ENCODE measurements around the gene PAX5. TPM values are rescaled to one million over a fixed set of nuclear protein-coding genes. Genes with fewer than 3 reads are reported as not detected.
"Not testable (repeated sequence)": the region's sequence is repeated elsewhere in the genome, so short reads cannot be mapped to it uniquely, and the experiment has no call there.

The PAX5 gene
- total RNA-seq, 2 donors from 2014 or later: 10.1 TPM; not detected in 1

GRCh38 chr9:37054363-37054720 is 20.3 kb upstream of the PAX5 start:
- not testable (repeated sequence) for DNase-seq; H3K27ac Mint-ChIP-seq; H3K36me3 Mint-ChIP-seq (ENCODE audit: low read depth); H3K9me3 ChIP-seq (ENCODE audit: control insufficient read depth, low read length, poor library complexity, severe bottlenecking); H3K4me3 Mint-ChIP-seq; ATAC-seq; H3K4me1 Mint-ChIP-seq
- H3K27me3 Mint-ChIP-seq: peaks cover 77% of the 10 kb centered on the region

DNA sequence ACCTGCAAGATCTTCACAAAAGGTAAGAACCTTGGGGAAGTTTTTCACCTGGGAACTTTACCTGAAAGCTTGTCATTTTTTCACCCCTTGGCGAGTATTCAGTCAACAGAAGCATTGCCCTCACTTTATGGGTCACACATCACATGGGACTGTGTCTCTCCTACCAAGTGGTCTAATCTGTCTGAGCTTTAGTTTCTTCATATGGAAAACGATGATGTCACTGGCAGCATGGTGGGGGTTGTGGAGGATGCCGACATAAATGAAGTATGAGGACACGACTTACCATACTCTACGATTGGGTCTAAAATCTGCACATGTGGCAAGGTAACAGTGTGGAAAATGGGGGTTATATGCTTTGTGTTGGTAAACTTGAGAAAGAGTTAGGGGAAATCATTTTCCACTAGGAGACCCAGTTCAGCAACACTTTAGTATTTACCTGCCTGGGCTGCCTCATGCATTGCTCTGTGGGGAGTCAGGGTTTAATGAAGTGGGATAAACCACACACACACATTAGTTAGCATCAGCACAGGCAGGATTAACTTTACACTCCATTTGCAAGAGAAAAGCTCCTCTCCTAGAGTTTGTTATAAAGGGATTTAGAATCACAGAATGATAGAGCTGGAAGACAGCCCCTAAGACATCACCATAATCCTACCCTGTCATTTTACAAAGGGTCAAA is 19.8 kb upstream of the PAX5 start:
- Mint-ChIP-seq H3K36me3 (ENCODE audit: low read depth) (peaks cover 3% of the 10 kb centered on the region), H3K4me3 (no peak overlapping the region), H3K27ac (no peak overlapping the region), H3K4me1 (no peaks in the 10 kb centered on the region), H3K27me3 (peaks cover 77% of the 10 kb centered on the region)
- ATAC-seq: no peak
- DNase-seq: no peak
- no peaks in the 10 kb centered on the region for H3K9me3 ChIP-seq (ENCODE audit: control insufficient read depth, low read length, poor library complexity, severe bottlenecking)

- Mint-ChIP-seq H3K4me3 (no peak overlapping the region), H3K36me3 (ENCODE audit: low read depth) (no peaks in the 10 kb centered on the region), H3K4me1 (no peaks in the 10 kb centered on the region), H3K27ac (no peak overlapping the region), H3K27me3 (peaks cover 65% of the 10 kb centered on the region)
- no peaks in the 10 kb centered on the region for H3K9me3 ChIP-seq (ENCODE audit: control insufficient read depth, low read length, poor library complexity, severe bottlenecking)
- DNase-seq (no peak), ATAC-seq (no peak)
Measured at GRCh38 chr9:37046683-37047082, 12.6 kb upstream of the PAX5 start.

GRCh38 chr9:37042421-37042820 is 8.4 kb upstream of the PAX5 start:
- DNase-seq: no peak
- H3K27ac Mint-ChIP-seq: no peak overlapping the region
- no peak for ATAC-seq
- no peaks in the 10 kb centered on the region for H3K9me3 ChIP-seq (ENCODE audit: control insufficient read depth, low read length, poor library complexity, severe bottlenecking)
- H3K4me1 Mint-ChIP-seq: no peaks in the 10 kb centered on the region
- H3K4me3 Mint-ChIP-seq: no peak overlapping the region
- peaks cover 76% of the 10 kb centered on the region for H3K27me3 Mint-ChIP-seq
- no peaks in the 10 kb centered on the region for H3K36me3 Mint-ChIP-seq (ENCODE audit: low read depth)

- Mint-ChIP-seq H3K36me3 (ENCODE audit: low read depth) (peaks cover 10% of the 10 kb centered on the region), H3K4me1 (peaks cover 14% of the 10 kb centered on the region), H3K27ac (no peak overlapping the region), H3K4me3 (no peak overlapping the region), H3K27me3 (peaks cover 88% of the 10 kb centered on the region)
- DNase-seq (no peak), ATAC-seq (no peak)
- H3K9me3 ChIP-seq (ENCODE audit: control insufficient read depth, low read length, poor library complexity, severe bottlenecking): no peaks in the 10 kb centered on the region
Measured at GRCh38 chr9:37040508-37041127, 6.5 kb upstream of the PAX5 start.

DNA sequence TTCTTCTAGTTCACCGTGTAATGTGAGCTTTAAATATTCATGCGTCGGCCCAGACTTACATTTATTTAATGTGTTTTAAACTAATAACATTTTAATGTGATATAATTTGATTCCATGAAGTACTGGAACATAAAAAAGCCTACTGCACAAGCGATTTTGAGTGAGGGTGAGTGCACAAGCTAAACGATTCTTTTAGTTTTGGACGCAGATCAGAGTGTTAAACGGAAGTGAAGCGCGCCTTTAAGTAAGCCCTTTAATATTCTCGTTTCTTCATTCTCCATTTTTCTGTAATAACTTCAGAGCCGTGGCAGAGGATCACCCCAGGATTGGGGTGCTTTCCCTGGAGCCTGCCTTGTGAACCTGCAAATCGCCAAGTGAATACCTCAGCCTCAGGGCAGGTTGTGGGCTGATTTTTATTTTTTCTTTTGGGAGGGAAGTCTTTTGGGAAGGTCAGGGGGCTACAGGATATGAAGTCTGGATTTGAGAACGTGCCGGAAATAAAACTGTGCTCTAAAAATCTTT is 4.9 kb upstream of the PAX5 start:
- H3K4me1 Mint-ChIP-seq: peaks cover 19% of the 10 kb centered on the region
- H3K9me3 ChIP-seq (ENCODE audit: control insufficient read depth, low read length, poor library complexity, severe bottlenecking): no peaks in the 10 kb centered on the region
- no peak overlapping the region for H3K27ac Mint-ChIP-seq
- H3K36me3 Mint-ChIP-seq (ENCODE audit: low read depth): peaks cover 10% of the 10 kb centered on the region
- H3K27me3 Mint-ChIP-seq: peaks cover 83% of the 10 kb centered on the region
- DNase-seq: no peak
- H3K4me3 Mint-ChIP-seq: no peak overlapping the region
- ATAC-seq: no peak

DNA sequence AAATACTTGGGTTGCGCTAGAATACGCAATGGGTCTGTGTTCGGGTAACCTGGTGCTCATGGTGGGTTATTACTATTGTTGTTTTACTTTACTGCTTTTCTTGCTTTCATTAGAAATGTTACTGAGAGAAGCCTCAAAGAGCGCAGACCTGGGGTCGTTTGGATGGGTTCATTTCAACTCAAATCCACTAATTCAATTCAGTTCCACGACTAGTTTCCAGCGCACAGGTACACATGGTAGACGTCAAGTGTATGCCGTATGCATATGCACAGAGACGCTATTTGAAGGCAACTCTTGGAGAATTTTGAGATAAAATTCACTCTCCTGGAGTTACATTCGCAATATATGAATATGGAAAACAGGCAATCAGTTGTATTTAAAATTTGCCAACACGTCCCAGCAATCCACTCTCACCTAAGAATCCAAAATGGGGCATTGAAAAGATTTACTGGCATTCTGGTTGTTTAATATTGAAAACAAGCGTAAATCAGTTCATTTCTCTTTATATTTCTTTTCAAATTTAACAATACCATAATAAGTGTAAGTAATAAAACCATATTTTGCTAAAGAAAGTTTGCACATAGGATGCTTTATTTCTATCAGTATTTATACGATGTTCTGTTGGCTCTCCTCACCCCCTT is 4.4 kb upstream of the PAX5 start:
- no peak for DNase-seq
- no peak overlapping the region for H3K27ac Mint-ChIP-seq
- peaks cover 19% of the 10 kb centered on the region for H3K4me1 Mint-ChIP-seq
- H3K4me3 Mint-ChIP-seq: peak overlapping the region; percentile 89
- H3K27me3 Mint-ChIP-seq: peaks cover 81% of the 10 kb centered on the region
- no peaks in the 10 kb centered on the region for H3K9me3 ChIP-seq (ENCODE audit: control insufficient read depth, low read length, poor library complexity, severe bottlenecking)
- ATAC-seq: no peak
- H3K36me3 Mint-ChIP-seq (ENCODE audit: low read depth): peaks cover 12% of the 10 kb centered on the region

- H3K9me3 ChIP-seq (ENCODE audit: control insufficient read depth, low read length, poor library complexity, severe bottlenecking): peaks cover 2% of the 10 kb centered on the region
- no peak for DNase-seq
- no peak for ATAC-seq
- Mint-ChIP-seq H3K27me3 (peaks cover 81% of the 10 kb centered on the region), H3K36me3 (ENCODE audit: low read depth) (peaks cover 12% of the 10 kb centered on the region), H3K27ac (peak overlapping the region; percentile 56), H3K4me1 (peaks cover 19% of the 10 kb centered on the region), H3K4me3 (peak overlapping the region; percentile 89)
Measured at GRCh38 chr9:37037503-37038301, 3.6 kb upstream of the PAX5 start.

DNA sequence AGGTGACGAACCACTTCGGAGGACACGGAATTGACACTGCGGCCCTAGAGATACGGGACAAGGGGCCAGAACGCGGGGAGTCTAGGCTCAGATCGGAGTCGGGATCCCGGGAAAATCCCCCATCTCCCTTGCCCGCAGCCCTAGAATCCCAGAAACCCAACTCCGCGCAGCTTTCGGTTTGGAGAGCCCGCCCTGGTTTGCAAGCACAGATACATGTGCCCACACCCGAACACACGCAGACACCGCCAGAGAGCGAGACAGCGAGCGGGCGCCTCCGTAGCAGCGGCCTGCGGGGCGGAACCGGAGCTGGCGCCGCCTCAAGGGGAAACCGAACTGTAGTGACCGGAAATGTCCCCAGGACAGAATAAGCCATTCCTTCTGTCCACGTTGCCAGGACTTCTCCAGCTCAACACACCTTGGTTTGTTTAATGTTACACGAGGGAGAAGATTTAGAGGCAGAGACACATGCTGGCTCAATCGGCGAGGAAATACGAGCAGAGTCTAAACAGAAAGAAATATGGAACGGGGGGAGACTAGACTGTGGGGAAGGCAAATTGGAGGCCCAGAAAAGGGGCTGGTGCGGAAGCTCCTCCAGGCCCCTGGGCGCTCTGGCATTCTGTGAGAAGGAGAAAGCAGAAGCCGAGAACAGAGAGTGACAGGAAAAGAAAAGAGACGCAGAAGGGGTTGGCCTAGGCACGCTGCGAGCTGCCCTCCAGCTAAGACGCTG is 2.9 kb upstream of the PAX5 start:
- peak overlapping the region; percentile 56 for H3K27ac Mint-ChIP-seq
- DNase-seq (peak in 1 of 3 donors; percentile 21), ATAC-seq (peak; percentile 69)
- peaks cover 81% of the 10 kb centered on the region for H3K27me3 Mint-ChIP-seq
- H3K4me1 Mint-ChIP-seq: peaks cover 19% of the 10 kb centered on the region
- H3K4me3 Mint-ChIP-seq: peak overlapping the region; percentile 89
- H3K9me3 ChIP-seq (ENCODE audit: control insufficient read depth, low read length, poor library complexity, severe bottlenecking): peaks cover 2% of the 10 kb centered on the region
- H3K36me3 Mint-ChIP-seq (ENCODE audit: low read depth): peaks cover 12% of the 10 kb centered on the region

- H3K27ac Mint-ChIP-seq: no peak overlapping the region
- no peak for ATAC-seq
- peak overlapping the region; percentile 89 for H3K4me3 Mint-ChIP-seq
- peaks cover 19% of the 10 kb centered on the region for H3K4me1 Mint-ChIP-seq
- H3K36me3 Mint-ChIP-seq (ENCODE audit: low read depth): peaks cover 12% of the 10 kb centered on the region
- H3K9me3 ChIP-seq (ENCODE audit: control insufficient read depth, low read length, poor library complexity, severe bottlenecking): peaks cover 2% of the 10 kb centered on the region
- DNase-seq: no peak
- peaks cover 81% of the 10 kb centered on the region for H3K27me3 Mint-ChIP-seq
Measured at GRCh38 chr9:37036371-37036775, 2.3 kb upstream of the PAX5 start.

DNA sequence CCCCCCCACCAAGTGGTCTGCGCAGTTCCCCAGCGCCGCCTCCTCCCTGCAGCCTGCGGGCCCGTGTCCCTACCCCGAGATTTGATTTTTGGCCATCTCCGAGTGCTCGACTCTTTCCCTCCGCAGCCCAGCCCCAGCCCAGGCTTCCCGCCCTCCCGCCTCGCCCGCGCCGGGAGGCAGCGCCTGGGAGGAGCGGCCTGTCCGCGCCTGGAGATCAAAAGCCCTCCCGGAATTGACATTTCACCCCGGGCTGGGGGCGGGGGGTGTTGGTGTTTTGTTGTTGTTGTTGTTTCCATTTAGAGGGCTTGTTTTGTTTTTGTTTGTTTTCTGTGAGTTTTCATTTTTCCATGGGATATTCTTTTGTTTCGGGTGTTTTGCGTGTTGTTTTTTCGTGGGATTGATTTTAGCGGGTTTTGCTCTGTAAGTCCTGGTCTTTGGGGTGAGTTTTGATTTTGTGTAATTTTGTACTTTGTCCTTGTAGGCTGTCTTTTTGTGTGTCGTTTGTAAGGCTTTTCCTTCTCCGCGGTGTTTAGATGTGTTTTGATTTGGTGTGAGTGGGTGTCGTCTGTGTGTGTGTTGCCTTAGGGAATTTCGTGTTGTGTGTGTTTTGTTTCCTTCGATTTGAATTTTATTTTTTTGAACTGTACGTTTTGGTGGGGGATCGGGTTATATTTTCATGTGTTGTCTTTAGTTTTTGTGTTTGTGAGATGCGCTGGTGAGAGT is 1.7 kb upstream of the PAX5 start:
- ATAC-seq (no peak), DNase-seq (no peak)
- Mint-ChIP-seq H3K27ac (no peak overlapping the region), H3K4me1 (peaks cover 19% of the 10 kb centered on the region), H3K27me3 (peaks cover 81% of the 10 kb centered on the region), H3K36me3 (ENCODE audit: low read depth) (peaks cover 12% of the 10 kb centered on the region), H3K4me3 (peak overlapping the region; percentile 89)
- peaks cover 2% of the 10 kb centered on the region for H3K9me3 ChIP-seq (ENCODE audit: control insufficient read depth, low read length, poor library complexity, severe bottlenecking)

Data from T-helper 17 cell (primary cell).